ENCODE data around the gene UTS2. TPM values are rescaled to one million over a fixed set of nuclear protein-coding genes. Genes with fewer than 3 reads are reported as not detected.

Gene UTS2
- total and polyA plus RNA-seq, 9 of the 15 experiments (the other 6 are each of a cell fraction or from before 2014, with no cell fraction given): 0.22 to 0.29 TPM; not detected in 7

DNA sequence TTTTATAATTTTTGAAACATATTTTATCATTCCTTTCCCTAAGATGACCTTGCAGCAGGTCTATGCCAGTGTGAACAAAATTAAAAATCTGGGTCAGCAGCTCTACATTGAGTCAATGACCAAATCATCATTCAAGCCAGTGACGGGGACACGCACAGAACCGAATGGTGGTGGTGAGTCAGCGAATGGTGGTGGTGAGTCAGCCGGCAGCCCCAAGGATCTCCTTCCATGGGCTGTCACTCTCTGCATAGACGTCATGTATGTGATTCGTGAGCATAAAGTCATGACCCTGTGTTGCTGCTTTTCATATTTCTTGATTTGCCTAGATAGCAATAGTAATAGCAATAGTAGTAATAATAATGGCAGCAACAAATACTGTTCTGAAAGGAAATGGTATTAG lies 42.5 kb downstream of the UTS2 start (continued):
- no peak for TF ChIP-seq PTRF (tag; IDR thresholded peaks at IDR 0.05)
- no peak for TF ChIP-seq HNRNPLL (IDR thresholded peaks at IDR 0.05; ENCODE audit: low read depth, low read length, poor library complexity, severe bottlenecking)
- peak; percentile 55 for TF ChIP-seq MAFG (tag; conservative IDR thresholded peaks at IDR 0.05)
- TF ChIP-seq NFE2 (IDR thresholded peaks at IDR 0.05; ENCODE audit: low read depth): peak; percentile 85
- TF ChIP-seq TEAD2 (tag; IDR thresholded peaks at IDR 0.05): no peak
- TF ChIP-seq, protein P1, sequence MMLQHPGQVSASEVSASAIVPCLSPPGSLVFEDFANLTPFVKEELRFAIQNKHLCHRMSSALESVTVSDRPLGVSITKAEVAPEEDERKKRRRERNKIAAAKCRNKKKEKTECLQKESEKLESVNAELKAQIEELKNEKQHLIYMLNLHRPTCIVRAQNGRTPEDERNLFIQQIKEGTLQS (IDR thresholded peaks at IDR 0.05): peak; percentile 97
- TF ChIP-seq, protein P1 (CRISPR knock-in tag; conservative IDR thresholded peaks at IDR 0.05): 0 out of 2 replicates have a peak, but pooled peaks have one; percentile 48
- TF ChIP-seq MAFF (IDR thresholded peaks at IDR 0.05; ENCODE audit: low read length): peak; percentile 52
- no peak for TF ChIP-seq ETV1 (tag; conservative IDR thresholded peaks at IDR 0.05; ENCODE audit: low read depth)
- peak; percentile 51; the same call in 1 of the 2 replicates for TF ChIP-seq MAFK (IDR thresholded peaks at IDR 0.05; ENCODE audit: low read length)

DNA sequence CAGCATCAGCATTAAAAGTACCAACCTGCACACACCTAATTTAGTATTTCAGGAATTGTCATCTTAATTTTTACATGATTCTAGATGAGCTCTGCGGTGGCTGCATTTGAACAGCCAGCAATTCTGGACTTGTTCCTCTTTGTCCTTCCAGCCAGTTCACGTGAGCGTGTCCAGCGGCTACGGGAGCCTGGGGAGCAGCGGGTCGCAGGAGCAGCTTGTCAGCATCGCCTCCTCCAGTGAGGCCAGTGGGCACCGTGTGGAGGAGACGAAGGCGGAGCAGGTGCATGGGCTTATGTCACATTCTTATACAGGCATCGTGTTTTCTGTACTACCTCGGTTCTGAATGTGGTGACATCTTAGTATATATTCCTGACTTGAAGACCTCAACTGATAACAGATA lies 43.1 kb downstream of the UTS2 start:
- BruUV-seq (replicated peaks): no TSS peak
- no peak for TF ChIP-seq EP400 (IDR thresholded peaks at IDR 0.05)
- no peak for TF ChIP-seq CTBP1 (IDR thresholded peaks at IDR 0.05; ENCODE audit: borderline replicate concordance)
- TF ChIP-seq, protein P2, sequence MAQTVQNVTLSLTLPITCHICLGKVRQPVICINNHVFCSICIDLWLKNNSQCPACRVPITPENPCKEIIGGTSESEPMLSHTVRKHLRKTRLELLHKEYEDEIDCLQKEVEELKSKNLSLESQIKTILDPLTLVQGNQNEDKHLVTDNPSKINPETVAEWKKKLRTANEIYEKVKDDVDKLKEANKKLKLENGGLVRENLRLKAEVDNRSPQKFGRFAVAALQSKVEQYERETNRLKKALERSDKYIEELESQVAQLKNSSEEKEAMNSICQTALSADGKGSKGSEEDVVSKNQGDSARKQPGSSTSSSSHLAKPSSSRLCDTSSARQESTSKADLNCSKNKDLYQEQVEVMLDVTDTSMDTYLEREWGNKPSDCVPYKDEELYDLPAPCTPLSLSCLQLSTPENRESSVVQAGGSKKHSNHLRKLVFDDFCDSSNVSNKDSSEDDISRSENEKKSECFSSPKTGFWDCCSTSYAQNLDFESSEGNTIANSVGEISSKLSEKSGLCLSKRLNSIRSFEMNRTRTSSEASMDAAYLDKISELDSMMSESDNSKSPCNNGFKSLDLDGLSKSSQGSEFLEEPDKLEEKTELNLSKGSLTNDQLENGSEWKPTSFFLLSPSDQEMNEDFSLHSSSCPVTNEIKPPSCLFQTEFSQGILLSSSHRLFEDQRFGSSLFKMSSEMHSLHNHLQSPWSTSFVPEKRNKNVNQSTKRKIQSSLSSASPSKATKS (CRISPR knock-in tag; IDR thresholded peaks at IDR 0.05): no peak
- 91% methylated on average over 13 of the region's 13 CpGs for WGBS (ENCODE audit: insufficient coverage, low coverage, missing lambda C conversion rate)
- Histone ChIP-seq H3K4me3 (no peak overlapping the region), H3K36me3 (ENCODE audit: control insufficient read depth, insufficient read depth, low read length) (peaks cover 25% of the 10 kb centered on the region; the same call in 2 of the 3 replicates), H2AFZ (ENCODE audit: low read depth, low read length) (no peak overlapping the region), H3K4me2 (ENCODE audit: insufficient read depth, low read length) (no peak overlapping the region), H3K27ac (ENCODE audit: extremely low read depth, low read depth, low read length) (no peak overlapping the region), H3K4me1 (replicated peaks in 1 of 2; ENCODE audit: control insufficient read depth in 2 of 2, insufficient read depth in 2 of 2, low read length in 2 of 2) (0 out of 5 replicates have a peak, but pooled peaks cover 0 to 2% of the 10 kb centered on the region in 2 experiments), H3K9ac (ENCODE audit: insufficient read depth in 1 of 2, low read depth in 2 of 2, low read length in 2 of 2) (no peak overlapping the region), H3K27me3 (ENCODE audit: control insufficient read depth in 2 of 2, insufficient read depth in 2 of 2, low read length in 2 of 2) (no peaks in the 10 kb centered on the region), H3K9me1 (ENCODE audit: control insufficient read depth, insufficient read depth, low read length) (no peaks in the 10 kb centered on the region), H4K20me1 (replicated peaks; ENCODE audit: control insufficient read depth, insufficient read depth, low read length) (no peaks in the 10 kb centered on the region), H3K9me3 (replicated peaks; ENCODE audit: control insufficient read depth, insufficient read depth, low read depth, low read length) (peaks cover 4% of the 10 kb centered on the region; the same call in 1 of the 2 replicates), H3K79me2 (ENCODE audit: control insufficient read depth, insufficient read depth, low read length) (no peaks in the 10 kb centered on the region)
- DNase-seq (ENCODE audit: extremely low read depth in 1 of 4, low spot score in 3 of 4): no peak
- intact Hi-C loops (cut with micrococcal nuclease): no loop called here
- no peak for FAIRE-seq
- no peak for ATAC-seq
- CTCF ChIA-PET (ENCODE audit: low intra/inter-chr PET ratio): interaction anchor here (0.6 kb wide), 1 partner anchor 13 kb away, joined by 3 read pairs; no protein-coding TSS in a partner anchor
- POLR2A ChIA-PET: no interaction called here
- in situ Hi-C loops (cut with MboI): loop anchor here (5.0 kb wide), 1 partner anchor 93 kb away; no protein-coding TSS in a partner anchor

Measured in K562 (cell line).